COLO829 (cell line): ENCODE data around the gene WASF2.
"Not testable (repeated sequence)": the region's sequence is repeated elsewhere in the genome, so short reads cannot be mapped to it uniquely, and the experiment has no call there.

ENCODE experiments used
- DNase-seq: peaks from one replicate; pipeline ENCODE4 v3.0.0; 2012; ENCODE audit warnings: low spot score

The WASF2 gene

DNA sequence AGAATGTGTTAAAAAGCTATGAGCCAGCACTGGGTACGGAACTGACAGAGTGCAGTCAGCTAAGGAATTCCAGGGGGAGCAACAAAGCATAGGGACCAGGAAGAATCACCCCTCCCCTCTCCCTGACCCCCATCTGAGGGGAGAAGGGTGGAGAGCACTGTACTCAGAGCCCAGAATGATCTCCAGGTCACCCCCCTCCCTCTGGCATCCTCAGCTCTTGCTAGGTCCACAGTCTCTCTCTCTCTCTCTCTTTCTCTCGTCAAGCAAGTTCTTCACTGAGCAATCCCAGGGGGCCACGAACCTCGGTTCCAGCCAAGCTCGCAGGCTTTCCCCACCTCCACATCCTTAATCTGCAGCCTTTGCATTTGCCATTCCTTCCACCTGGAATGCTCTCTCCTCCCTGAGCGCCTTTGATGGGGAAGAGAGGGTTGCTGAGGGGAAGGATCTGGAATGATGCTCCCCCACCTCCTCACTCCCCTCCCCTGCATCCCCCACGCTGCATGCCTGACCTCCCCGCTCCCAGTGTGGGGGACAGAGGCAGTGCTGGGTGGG is 6.7 kb upstream of the WASF2 start:
- DNase-seq: no peak

DNA sequence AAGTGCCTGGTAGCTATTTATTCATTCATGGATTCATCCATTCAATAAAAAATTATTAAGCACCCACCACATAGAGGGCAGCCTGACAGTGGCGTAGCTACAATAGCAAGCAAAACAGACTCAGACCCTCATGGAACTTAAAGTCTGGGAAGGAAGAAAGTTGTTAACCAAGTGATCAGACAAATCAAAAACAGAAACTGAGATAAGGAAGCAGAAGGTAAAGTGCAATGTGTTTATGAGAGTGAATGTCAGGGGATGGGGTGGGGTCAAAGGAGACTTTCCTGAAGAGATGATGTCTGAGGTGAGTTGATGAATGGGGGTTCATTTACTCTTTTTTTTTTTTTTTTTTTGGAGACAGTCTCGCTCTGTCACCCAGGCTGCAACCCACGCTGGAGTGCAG is 2.8 kb upstream of the WASF2 start:
- no peak for DNase-seq

DNA sequence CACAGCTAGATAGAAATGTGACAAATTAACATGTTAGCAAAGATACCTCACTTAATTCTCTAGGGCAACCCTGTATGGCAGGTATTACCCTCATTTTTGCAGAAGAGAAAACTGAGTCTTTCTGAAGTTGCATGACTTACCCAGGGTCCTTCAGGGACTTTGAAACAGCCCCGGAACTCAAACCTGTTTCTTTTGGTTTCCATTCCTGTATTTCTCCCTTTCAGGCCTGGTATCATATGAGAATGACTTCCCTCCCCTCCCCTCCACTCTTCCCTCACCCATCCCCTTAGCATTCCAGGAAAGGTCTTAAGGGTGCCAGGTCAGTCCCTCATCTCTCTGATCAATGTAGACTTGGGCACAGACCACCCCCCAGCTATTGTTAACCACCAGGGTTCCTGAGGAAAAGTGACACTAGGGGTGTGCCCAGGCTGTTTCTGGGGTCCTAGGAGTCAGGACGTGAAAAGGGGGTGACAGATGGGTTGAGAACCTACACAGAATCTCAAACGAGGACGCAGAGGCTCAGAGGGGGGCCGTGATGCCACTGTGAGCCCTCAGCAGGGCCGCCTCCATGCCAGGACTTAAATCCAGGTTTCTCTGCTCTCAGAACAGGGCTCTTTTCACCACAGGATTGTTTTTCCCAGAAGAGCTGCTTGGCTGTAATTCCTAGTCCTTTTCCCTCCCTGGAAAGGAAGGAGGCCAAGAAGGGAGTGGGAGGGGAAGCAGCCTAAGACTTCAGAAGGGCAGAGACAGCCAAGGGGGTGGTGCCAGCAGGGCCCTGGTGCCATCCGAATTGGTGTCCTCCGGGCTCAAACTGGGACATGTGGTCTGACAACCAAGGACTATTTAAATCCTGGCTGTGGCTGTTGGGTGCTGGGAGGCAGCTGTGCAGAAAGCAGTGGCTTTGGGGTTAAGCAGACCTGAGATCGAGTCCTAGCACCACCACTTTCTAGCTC is 2.1 kb upstream of the WASF2 start:
- no peak for DNase-seq

DNA sequence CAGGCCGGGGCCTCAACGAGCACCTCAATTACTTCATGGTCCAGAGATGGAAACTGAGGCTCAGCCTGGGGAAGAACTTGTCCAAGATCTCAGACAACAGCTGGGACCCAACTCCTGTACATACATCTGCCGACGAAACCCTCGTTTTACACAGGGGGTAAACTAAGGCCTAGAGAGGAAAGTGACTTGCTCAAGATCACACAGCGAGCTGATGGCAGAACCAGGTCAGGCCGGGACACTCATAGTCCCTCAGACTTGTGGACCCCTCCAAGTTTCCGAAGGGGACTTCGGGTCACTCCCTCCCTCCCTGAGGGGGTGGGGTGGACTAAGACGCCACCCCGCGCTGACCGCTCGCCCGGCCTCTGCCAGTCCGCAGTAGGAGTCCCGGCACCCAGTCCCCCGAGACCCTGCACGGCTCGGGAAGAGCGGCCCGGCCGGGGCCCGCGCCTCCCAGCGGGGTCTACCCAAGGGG is 430 bp downstream of the WASF2 start:
- DNase-seq: no peak

DNA sequence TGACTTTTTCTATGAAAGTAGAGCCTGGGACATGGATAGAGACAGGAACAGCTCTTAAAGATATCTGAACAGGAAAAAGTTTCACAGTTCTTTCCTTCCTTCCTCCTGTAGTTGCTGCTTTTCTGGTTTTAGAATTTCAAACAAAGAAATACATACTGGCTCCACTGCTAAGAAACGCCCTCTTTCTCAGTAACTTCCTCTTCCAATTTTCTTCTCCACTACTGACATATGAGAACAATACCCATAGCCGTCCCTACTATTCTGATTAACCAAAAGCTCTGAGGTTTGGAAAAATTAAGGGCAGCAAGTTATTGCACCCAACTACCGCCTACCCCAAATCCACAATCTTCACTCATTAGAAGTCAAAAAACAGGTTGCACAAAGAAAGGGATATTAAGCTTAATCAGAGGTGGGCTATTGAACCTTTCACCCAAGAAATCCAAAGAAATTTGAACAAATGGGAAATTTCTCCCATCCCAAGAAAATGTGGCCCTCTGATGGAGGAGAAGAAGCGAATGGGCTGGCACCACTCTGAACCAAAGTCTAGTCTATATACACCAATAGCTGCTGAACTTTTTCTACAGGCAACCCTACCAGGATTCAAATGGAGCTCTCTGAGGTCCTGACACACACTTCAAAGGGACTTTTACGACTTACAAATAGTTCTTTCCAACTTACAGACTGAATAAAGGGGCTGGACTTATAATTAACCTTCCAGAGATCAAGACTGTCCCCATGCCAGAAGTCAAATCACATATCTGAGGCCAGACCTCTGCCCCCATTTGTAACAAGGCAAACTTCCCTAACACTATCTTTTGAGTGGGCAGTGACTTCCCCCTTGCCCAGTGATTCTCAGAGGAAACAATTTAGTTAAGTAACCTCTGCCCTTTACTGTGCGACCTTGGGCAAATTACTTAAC is 1.7 kb downstream of the WASF2 start:
- DNase-seq: no peak

DNA sequence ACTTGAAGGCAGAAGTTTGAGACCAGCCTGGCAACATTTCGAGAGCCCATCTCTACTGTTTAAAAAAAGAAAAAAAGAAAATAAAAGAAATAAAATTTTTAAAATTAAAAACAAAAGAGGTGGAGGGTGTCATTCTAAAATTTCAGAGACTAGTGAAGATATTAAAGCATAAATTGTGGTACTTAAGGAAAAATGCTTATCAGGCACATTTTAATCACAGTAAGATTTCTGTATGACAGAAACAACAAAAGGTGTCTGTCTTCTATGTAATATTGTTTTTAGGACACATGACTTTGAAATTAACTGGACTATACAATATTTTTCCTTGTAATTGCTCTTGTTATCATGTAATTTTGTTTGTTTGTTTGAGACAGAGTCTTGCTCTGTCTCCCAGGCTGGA is 4.6 kb downstream of the WASF2 start:
- DNase-seq: no peak

DNA sequence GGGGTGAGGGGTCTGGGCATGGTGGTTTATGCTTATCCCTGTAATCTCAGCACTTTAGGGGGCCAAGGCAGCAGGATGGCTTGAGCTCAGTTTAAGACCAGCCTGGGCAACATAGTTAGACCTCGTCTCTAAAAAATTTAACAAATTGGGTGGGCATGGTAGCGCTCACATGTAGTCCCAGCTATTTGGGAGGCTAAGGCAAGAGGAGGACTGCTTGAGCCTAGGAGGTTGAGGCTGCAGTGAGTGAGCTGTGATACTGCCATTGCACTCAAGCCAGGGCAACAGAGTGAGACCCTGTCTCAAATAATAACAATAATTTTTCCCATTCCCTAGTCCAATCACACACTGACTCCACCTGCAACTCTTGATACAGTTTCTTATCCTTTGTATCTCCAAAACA is 6.3 kb downstream of the WASF2 start:
- no peak for DNase-seq

DNA sequence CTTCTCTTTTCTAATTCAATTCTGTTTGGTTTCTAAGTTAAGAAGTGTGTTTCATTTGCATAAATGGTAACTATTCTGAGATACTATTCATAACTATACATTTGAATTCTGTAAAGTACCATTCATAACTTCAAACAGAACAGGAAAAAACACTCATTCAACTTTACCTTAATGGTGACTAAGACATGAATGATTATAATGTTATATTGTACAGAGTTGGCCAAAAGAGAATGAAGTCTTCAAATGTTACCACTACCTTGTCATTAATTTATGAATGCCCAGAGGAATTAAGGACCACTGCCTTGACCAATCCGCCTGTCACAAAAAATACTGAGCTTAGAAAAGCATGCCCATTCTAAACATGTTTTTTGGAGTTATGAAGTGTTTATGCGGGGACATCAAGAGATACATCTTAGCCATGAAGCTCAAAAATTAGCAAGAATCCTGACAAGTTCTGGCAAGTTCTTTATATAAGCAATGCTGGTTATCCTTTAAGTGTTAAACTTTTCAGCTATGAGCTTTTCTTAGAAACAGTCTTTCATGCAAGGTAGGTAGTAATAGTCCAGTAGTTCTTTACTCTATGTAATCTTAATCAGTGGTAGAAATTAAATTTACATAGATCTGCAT is 7.9 kb downstream of the WASF2 start:
- no peak for DNase-seq

DNA sequence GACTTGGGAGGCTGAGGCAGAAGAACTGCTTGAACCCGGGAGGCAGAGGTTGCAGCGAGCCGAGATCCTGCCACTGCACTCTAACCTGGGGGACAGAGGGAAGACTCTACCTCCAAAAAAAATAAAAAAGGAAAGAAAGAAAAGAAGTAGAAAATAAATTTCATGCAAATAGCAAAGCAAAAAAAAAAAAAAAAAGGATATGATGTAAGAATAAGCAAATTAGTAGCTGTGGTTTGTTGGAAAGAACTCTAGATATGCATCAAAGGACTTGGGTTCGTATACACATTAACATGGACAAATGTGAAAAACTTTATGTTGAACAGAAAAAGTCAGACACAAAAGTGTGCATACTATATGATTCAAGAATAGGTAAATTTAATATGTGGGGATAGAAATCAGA is 11.9 kb downstream of the WASF2 start:
- no peak for DNase-seq

DNA sequence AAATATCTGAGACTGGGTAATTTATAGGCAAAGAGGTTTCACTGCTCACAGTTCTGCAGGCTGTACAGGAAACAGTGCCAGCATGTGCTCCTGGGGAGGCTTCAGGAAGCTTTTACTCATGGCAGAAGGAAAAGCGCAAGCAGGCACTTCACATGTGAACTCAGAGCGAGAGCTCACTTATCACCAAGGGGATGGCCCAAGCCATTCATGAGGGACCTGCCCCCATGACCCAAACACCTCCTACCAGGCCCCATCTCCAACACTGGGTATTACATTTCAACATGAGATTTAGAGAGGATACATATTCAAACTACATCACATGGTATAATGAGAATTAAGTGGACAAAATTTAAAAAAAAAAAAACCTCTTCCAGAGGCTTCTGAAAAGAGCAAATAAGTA is 13.7 kb downstream of the WASF2 start:
- DNase-seq: no peak

DNA sequence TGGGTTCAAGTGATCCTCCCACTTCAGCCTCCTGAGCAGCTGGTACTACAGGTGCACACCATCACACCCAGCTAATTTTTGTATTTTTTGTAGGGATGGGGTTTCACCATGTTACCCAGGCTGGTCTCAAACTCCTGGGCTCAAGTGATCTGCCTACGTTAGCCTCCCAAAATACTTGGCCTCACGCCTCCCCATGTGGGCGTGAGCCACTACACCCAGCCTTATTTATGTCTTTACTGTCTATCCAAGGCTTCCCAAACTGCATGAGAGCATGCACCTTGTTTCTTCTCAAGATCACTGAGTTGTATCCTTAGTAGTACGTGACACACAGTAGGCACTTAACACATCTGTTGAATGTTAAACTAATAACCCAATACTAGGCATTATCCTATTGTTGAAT is 14.2 kb downstream of the WASF2 start:
- no peak for DNase-seq

DNA sequence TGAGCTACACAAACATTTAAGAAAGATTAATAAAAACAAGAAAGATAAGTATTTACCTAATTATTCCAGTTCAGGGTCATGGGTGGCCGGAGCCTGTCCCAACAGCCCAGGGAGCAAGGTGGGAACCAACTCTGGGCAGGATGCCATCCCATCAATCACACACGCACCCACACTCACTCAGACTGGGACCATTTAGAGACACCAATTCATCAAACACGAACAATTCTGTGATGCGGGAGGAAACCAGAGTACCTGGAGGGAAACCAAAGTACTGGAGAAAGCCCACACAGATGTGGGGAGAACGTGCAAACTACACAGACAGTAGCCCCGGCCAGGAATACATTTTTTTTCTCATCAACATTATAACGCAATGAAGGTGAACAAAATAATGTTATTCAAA is 16.2 kb downstream of the WASF2 start:
- DNase-seq: no peak

DNA sequence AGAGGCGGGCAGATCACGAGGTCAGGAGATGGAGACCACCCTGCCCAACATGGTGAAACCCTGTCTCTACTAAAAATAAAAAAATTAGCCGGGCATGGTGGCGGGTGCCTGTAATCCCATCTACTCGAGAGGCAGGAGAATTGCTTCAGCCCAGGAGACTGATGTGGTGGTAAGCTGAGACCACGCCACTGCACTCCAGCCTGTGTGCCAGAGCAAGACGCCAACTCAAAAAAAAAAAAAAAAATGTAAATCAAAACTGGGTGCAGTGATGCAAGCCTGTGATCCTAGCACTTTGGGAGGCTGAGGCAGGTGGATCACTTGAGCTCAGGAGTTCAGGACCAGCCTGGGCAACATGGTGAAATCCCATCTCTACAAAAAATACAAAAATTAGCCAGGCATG is 17.9 kb downstream of the WASF2 start:
- not testable (repeated sequence) for DNase-seq

DNA sequence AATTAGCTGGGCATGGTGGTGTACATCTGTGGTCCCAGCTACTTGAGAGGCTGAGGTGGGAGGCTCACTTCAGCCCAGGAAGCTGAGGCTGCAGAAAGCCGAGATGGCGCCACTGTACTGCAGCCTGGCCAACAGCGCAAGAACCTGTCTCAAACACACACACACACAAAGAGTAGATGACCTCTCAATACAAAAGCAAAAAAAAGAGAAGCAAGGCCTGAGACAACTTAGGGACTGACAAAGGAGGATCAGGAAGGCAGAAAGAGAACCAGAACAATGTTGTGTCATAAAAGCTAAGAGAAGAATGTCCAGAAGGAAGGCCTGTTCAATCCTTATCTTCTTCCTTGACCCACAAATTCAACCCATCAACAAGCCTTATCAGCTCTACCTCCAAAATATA is 18.5 kb downstream of the WASF2 start:
- no peak for DNase-seq

DNA sequence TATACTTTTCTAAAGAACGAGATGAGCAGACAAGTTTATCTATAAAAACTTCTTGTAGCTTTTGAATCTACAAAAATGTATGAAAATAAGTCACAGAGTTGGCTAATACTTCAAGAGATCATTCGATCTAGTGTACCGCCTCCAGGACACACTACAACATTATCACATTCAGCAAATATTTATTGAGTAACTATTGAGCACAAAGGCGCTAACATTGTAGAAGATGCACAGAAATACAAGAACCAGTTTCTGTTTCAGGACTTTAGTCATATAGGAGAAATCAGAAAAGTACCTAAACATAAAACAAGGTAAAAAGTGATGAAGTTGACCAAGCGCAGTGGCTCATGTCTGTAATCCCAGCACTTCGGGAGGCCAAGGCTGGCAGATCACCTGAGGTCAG is 20.6 kb downstream of the WASF2 start:
- DNase-seq: no peak

DNA sequence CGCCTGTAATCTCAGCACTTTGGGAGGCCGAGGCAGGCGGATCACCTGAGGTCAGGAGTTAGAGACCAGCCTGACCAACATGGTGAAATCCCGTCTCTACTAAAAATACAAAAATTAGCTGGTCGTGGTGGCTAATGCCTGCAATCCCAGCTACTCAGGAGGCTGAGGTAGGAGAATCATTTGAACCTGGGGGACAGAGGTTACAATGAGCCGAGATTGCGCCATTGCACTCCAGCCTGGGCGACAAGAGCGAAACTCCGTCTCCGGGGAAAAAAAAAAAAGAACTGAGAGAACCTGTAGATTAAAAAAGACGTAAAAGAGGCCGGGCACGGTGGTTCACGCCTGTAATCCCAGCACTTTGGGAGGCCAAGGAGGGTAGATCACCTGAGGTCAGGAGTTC is 21.6 kb downstream of the WASF2 start:
- not testable (repeated sequence) for DNase-seq

DNA sequence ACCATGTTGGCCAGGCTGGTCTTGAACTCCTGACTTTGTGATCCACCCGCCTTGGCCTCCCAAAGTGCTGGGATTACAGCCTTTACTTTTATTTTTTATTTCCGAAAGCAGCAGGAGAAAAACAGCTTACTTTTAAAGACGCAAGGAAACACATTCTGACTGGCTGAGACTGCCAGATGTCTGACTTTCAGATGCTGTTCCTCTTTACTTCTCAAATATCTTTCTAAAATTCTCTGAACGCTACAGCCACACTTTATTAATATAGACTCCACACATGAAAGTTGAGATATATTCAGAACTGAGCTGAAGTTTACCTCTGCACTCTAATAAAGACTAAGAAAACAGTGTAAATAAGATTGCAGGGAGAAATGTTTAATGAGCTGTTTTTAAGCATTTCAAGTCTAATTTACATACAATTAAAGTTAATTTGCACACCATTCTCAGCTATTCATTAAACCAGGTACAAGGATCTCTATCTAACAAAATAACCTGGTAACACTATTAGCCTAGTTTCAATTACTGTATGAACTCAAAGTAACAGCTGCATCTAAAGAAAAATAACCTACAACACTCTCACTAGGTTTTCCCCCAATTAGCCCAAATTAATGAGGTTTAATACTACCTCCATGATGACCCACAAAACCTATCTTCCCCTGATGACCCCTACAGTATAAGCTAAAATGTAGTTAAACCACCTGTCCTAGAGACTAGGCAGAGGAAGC is 24.9 kb downstream of the WASF2 start:
- no peak for DNase-seq

DNA sequence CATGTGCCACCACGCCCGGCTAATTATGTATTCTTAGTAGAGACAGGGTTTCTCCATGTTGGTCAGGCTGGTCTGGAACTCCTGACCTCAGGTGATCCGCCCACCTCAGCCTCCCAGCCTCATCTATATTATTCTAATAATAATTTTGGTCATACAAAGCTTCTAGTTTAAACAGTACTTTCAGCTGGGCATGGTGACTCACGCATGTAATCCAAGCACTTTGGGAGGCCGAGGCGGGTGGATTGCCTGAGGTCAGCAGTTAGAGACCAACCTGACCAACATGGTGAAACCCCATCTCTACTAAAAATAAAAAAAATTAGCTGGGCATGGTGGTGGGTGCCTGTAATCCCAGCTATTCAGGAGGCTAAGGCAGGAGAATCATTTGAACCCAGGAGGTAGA is 26.1 kb downstream of the WASF2 start:
- not testable (repeated sequence) for DNase-seq

DNA sequence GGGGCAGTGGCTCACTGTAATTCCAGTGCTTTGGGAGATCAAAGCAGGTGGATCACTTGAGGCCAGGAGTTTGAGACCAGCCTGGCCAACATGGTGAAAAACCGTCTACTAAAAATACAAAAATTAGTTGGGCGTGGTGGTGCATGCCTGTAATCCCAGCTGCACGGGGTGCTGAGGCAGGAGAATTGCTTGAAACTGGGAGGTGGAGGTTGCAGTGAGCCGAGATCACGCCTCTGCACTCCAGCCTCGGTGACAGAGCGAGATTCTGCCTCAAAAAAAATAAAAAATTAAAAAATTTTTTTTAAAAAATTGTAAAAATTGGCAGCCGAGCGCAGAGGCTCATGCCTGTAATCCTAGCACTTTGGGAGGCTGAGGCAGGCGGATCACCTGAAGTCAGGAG is 31.4 kb downstream of the WASF2 start:
- not testable (repeated sequence) for DNase-seq

DNA sequence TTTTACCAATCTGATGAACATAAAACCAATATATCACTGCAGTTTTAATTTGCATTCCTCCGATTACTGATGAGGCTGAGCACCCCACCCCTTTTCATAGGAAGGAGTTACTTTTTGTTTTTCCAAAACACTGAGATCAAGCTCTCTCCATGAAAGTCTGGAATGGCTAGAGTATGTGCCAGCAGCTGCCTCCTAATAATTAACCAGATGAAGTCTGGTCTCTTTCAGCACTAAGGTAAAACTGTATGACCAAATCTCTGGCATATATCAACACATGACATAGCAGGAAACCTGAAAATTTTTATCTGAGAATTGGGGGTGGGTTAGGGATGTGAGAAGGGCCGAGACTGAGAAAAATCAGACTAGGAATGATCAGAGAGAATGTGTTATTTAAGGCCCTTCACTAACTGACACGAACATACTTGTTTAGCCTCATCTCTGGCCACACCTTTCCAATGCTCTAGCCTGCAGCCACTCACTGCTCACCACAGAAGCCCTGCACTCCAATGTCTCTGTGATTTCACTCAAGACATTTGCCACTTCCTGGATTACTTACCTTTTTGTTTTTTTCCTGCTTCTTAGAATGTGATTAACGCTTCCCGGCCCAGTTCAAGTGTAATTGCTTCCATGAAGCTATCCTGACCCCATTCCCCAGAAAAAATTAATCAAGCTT is 34.7 kb downstream of the WASF2 start:
- no peak for DNase-seq

DNA sequence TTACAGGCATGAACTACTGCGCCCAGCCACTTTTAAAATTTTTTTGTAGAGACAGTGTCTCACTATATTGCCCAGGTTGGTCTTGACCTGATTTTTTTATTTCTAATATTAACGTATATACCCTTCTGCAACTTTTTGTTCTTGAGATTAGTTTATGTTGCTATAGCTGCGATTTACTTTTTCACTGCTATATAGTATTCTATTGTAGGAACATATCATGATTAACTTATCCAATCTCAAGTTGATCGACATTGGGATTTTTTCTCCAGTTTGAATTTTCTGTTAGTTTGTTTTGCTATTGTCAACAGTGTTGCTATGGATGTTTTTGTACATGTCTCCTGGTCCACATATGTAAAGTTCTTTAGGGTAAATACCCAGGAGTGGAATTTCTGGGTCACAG is 35.4 kb downstream of the WASF2 start:
- no peak for DNase-seq
